Adipocyte (in vitro differentiated cells): Measurements from ENCODE around the gene TPRX1.
"Not testable (repeated sequence)": the region's sequence is repeated elsewhere in the genome, so short reads cannot be mapped to it uniquely, and the experiment has no call there.

Experiments
- DNase-seq: peaks from one replicate; pipeline ENCODE4 v3.0.0-alpha.2; 2015; ENCODE audit warnings: low read depth
- H3K27me3 ChIP-seq: replicated peaks from 2 replicates; pipeline ENCODE4 v1.7.0; 2013; ENCODE audit warnings: mild to moderate bottlenecking, low read length, moderate library complexity; ENCODE audit not compliant: control insufficient read depth, insufficient read depth
- H3K36me3 ChIP-seq: 2 replicates; pipeline ENCODE4 v1.7.0; 2013; ENCODE audit warnings: low read length, mild to moderate bottlenecking, moderate library complexity; ENCODE audit not compliant: control insufficient read depth, insufficient read depth, severe bottlenecking
- H3K4me1 ChIP-seq: 2 replicates; pipeline ENCODE4 v1.7.0; 2013; ENCODE audit warnings: mild to moderate bottlenecking, low read length, moderate library complexity; ENCODE audit not compliant: control insufficient read depth, insufficient read depth
- H3K4me3 ChIP-seq: 2 replicates; pipeline ENCODE4 v1.7.0; 2013; ENCODE audit warnings: mild to moderate bottlenecking, low read length, moderate library complexity
- H3K9ac ChIP-seq: 2 replicates; pipeline ENCODE4 v1.7.0; 2013; ENCODE audit warnings: mild to moderate bottlenecking, low read length, moderate library complexity
- H3K9me3 ChIP-seq: 2 replicates; pipeline ENCODE4 v1.7.0; 2013; ENCODE audit warnings: mild to moderate bottlenecking, low read length, moderate library complexity; ENCODE audit not compliant: control insufficient read depth

Gene TPRX1

DNA sequence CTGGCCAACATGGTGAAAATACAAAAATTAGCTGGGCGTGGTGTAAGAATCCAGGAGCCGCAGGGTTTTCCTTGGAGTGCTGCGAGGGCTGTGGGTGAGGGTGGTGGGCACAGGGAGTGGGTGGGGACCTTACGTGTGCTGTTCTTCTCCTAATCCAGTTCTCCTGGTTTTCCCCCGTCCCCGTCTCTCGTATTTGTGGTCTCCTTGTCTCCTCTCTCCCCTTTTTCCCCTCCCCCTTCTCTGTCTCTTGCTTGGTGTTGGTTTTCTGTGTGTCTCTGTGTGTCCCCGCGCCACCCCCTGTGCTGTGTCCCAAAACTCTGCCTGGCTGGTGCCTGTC lies 24.2 kb downstream of the TPRX1 start:
- H3K9me3 ChIP-seq, result no peaks in the 10 kb centered on the region
- peak overlapping the region; percentile 94 for H3K9ac ChIP-seq
- no peak for DNase-seq
- H3K4me1 ChIP-seq, result peaks cover 25% of the 10 kb centered on the region
- peak overlapping the region; percentile 83 for H3K4me3 ChIP-seq
- no peaks in the 10 kb centered on the region for H3K27me3 ChIP-seq
- H3K36me3 ChIP-seq, result peaks cover 28% of the 10 kb centered on the region

DNA sequence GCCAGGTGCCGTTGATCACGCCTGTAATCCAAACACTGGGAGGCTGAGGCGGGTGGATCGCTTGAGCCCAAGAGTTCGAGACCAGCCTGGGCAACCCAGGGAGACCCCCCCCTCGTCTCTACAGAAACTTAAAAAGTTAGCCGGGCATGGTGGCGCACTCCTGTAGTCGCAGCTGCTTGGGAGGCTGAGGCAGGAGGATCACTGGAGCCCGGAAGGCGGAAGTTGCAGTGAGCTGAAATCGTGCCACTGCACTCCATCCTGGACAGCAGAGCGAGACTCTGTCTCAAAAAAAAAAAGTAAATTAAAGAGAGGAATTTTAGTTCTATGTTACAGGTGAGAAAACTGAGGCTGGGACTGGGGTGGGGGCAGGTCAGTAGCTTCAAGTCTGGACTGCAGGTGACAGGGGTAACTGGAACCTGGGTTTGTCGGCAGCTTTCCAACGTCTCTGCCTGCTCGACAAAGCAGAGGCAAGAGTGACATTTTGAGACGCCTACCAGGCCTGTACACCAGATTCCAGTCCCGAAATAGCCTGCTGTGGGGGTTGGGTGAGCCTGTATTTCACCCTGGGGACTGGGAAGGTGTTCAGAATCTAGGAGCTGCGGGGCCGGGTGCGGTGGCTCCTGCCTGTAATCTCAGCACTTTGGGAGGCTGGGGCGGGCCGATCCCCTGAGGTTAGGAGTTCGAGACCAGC lies 24.7 kb downstream of the TPRX1 start:
- Histone ChIP-seq H3K9me3 (no peaks in the 10 kb centered on the region), H3K4me3 (peak overlapping the region; percentile 83), H3K36me3 (peaks cover 26% of the 10 kb centered on the region), H3K27me3 (no peaks in the 10 kb centered on the region), H3K4me1 (peaks cover 25% of the 10 kb centered on the region), H3K9ac (peak overlapping the region; percentile 94)
- DNase-seq, result peak; percentile 43

DNA sequence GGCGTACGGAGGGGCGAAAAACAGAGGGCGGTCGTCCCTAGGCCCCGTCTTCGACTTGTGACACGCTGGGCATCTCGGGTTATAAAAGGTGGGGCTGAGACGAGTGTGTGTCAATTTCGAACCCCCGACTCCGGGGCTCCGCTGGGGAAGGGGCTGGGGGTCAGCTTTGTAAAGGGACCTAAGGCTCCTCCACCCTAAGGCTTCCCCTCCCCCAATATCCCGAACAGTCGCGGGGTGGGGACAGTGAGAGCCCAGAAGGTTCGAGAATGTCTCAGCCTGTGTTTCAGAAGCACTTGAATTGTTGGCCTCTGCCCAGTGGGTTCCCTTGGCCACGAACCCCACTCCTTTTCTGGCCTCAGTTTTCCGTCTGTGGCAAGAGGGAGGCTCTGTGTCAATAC lies 25.4 kb downstream of the TPRX1 start:
- peak overlapping the region; percentile 83 for H3K4me3 ChIP-seq
- H3K36me3 ChIP-seq, result peaks cover 19% of the 10 kb centered on the region
- H3K27me3 ChIP-seq, result no peaks in the 10 kb centered on the region
- no peaks in the 10 kb centered on the region for H3K9me3 ChIP-seq
- DNase-seq, result peak; percentile 60
- H3K9ac ChIP-seq, result peak overlapping the region; percentile 94
- H3K4me1 ChIP-seq, result peaks cover 25% of the 10 kb centered on the region

DNA sequence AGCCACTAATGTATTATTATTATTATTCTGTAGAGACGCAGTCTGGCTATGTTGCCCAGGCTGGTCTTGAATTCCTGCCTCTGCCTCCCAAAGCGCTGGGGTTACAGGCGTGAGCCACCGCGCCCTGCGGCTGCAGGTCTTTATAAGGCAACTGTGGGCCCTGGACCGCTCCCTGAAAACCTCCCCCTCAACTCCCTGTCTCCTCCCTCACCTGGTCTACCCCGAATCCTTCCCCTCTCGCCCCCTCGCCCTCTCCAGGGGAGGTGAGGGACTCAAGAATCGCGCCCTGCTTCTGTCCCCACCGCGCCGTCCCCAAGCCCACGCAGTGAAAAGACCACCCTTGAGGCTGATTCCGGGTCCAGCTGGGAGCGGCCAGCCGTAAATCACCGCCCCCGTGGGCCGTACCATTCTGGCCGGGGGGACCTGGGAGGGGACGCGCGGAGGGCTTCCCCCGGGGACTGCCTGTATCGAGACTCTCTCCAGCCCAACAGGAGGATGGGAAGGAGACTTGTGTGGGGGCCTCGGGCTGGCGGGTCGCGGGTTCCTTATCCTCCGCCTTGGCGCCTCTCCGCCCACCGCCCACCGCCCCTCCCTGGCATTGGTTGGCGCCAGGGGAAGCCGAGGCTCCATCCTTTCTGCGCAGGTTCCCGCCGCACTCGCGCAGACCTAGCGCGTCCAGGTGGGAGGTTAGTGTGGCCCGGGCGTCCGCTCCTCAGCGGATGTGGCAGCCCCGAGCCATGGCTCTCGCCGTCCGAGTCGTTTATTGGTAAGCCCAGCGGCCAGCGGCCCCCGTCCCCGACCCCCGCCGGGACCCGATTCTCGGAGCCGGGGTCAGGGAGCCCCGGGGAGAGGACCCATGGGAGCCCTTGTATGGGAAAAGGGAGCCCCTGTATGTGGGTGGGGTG lies 26.1 kb downstream of the TPRX1 start, which contains the start of gene SELENOW:
SELENOW (plus strand) TSS at position 655 of the 905 bp plus-strand sequence; CDS start at position 738, 83 bp downstream.
- Histone ChIP-seq H3K27me3 (no peaks in the 10 kb centered on the region), H3K9me3 (no peaks in the 10 kb centered on the region), H3K4me3 (peak within 1 kb of the TSS; percentile 83), H3K4me1 (peaks cover 25% of the 10 kb centered on the region), H3K36me3 (peaks cover 14% of the 10 kb centered on the region), H3K9ac (peak within 1 kb of the TSS; percentile 94)
- peak; percentile 82 for DNase-seq

DNA sequence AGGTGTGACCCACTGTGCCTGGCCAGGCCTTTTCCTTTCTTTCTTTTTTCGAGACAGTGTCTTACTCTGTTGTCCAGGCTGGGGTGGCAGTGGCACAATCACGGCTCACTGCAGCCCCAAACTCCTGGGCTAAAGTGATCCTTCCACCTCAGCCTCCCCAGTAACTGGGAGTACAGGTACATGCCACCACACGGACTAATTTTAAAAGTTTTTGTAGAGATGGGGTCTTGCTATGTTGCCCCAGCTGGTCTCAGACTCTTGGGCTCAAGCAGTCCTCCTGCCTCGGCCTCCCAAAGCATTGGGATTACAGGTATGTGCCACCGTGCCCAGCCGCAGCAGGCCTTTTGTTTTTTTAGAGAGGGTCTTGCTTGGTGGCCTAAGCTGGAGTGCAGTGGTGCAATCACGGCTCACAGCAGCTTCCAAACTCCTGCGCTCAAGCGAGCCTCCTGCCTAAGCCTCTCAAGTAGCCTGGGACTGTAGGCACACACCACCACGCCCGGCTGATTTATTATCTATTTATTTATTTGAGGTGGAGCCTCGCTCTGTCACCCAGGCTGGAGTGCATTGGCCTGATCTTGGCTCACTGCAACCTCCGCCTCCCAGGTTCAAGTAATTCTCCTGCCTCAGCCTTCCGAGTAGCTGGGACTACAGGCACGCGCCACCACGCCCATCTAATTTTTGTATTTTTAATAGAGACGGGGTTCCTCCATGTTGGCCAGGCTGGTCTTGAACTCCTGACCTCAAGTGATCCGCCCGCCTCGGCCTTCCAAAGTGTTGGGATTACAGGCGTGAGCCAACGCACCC lies 26.9 kb downstream of the TPRX1 start:
- DNase-seq, H3K27me3 ChIP-seq, H3K36me3 ChIP-seq, H3K9me3 ChIP-seq: not testable (repeated sequence)
- Histone ChIP-seq H3K4me1 (peaks cover 25% of the 10 kb centered on the region), H3K4me3 (peak overlapping the region; percentile 83), H3K9ac (peak overlapping the region; percentile 94)

DNA sequence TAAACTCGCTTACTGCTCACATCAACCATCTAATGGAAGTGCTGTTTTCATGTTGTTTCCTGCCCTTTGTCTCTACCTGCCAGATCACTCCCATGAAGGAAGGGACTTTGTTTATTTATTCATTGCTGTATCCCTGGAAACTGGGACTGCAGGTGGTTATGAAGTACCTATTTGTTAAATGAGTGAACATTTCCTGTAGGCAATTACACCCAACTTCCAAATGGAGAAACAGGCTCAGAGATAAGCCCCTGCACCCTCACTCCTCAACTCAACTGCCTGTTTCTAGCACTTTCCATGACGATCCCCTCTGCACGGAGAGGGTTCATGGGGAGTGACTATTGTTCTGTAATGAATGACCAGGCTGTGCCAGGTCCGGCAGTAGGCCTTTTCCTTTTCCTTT lies 27.8 kb downstream of the TPRX1 start:
- H3K27me3 ChIP-seq, result no peaks in the 10 kb centered on the region
- H3K9me3 ChIP-seq, result no peaks in the 10 kb centered on the region
- DNase-seq, result no peak
- no peak overlapping the region for H3K9ac ChIP-seq
- H3K4me1 ChIP-seq, result peaks cover 18% of the 10 kb centered on the region
- H3K4me3 ChIP-seq, result no peak overlapping the region
- peaks cover 8% of the 10 kb centered on the region for H3K36me3 ChIP-seq

DNA sequence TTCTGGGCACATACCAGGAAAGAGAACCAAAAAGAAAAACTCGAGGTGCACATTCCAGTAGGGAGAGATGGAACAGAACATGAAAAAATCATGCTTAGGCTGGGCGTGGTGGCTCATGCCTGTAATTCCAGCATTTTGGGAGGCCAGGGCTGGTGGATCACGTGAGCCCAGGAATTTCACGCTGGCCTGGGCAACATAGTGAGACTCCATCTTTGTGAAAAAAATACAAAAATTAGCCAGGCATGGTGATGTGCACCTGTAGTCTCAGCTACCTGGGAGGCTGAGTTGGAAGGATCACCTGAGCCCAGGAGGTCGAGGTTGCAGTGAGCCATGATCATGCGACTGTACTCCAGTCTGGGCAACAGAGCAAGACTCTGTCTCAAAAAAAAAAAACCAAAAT lies 33.1 kb downstream of the TPRX1 start:
- H3K36me3 ChIP-seq, H3K9me3 ChIP-seq, DNase-seq, H3K4me1 ChIP-seq, H3K4me3 ChIP-seq, H3K27me3 ChIP-seq, H3K9ac ChIP-seq: not testable (repeated sequence)

DNA sequence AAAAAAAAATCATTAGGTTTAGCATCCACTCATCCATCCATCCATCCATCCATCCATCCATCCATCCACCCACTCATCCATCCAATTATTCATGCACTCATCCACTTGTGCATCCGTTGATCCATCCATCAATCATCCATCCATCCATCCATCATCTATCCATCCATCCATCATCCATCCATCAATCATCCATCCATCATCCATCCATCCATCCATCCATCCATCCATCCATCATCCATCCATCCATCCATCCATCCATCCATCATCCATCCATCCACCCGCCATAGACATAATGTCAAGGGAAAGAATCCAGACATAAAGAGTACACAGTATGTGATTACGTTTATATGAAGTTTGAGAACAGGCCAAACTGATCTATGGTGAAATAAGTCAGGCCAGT lies 34.8 kb downstream of the TPRX1 start:
- H3K4me1 ChIP-seq, result peaks cover 2% of the 10 kb centered on the region

DNA sequence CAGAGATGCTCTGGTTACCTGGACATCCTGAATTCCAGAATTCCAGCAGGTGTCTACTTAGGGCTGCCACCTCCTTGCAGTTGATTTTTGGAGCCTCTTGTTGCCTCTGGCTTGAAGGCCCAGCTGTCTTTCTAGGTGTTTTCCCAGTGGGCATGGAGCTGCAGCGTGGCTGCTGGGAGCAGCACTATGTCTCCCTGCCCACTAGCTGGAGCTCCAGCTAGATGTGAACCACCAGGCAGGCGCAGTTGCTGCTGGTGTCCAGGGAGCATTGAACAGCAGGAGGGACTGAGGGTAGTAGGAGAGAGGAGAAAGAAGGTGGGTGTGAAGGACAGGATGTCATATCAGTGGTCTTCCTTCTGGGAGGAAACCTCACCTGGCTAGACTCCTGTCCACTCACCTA lies 35.7 kb downstream of the TPRX1 start:
- no peak for DNase-seq
- no peaks in the 10 kb centered on the region for H3K27me3 ChIP-seq
- H3K36me3 ChIP-seq, result no peaks in the 10 kb centered on the region
- no peak overlapping the region for H3K4me3 ChIP-seq
- no peaks in the 10 kb centered on the region for H3K9me3 ChIP-seq
- H3K4me1 ChIP-seq, result peaks cover 2% of the 10 kb centered on the region
- no peak overlapping the region for H3K9ac ChIP-seq

More for the DNA sequence above, 34.8 kb downstream of the TPRX1 start:
- Histone ChIP-seq H3K9ac (no peak overlapping the region), H3K36me3 (no peaks in the 10 kb centered on the region), H3K27me3 (no peaks in the 10 kb centered on the region), H3K9me3 (no peaks in the 10 kb centered on the region), H3K4me3 (no peak overlapping the region)
- no peak for DNase-seq

DNA sequence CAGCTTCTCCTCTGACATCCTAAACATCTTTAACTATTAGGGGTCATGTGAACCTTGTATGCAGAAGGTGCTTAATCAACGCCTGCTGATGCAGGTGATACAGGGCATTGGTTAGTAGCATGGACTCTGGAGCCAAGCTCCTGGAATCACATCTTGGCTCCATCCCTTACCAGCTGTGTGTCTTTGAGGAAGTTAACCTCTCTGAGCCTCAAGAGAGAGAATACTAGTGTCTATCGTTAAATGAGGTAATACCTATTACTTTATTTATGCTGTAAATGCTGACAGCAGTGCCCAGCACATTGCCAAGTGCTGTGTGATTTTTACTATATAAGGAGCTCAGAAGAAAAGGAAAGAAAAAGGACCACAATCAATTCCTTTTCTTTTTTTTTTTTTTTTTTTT lies 37.0 kb downstream of the TPRX1 start:
- Histone ChIP-seq H3K9me3 (no peaks in the 10 kb centered on the region), H3K4me1 (peaks cover 2% of the 10 kb centered on the region), H3K36me3 (no peaks in the 10 kb centered on the region)

DNA sequence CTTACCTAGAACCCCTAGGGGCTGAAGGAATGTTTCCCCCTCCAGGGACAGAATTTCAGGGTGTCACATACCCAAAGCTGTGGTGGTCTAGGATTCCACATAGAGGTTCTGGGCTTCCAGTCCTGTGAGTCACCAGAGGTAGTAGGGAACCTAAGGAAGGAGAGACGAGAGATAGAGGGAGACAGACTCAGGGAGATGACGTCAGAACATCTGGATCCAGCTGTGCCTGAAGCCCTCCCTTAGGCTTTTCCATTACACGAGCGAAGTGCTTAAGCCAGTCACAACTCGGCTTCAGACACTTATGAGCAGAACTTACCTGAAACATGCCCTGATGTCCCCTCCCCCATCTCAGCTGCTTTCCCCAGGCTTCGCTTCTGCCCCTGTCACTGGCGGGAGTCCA lies 37.7 kb downstream of the TPRX1 start:
- no peak for DNase-seq
- no peaks in the 10 kb centered on the region for H3K9me3 ChIP-seq
- H3K4me3 ChIP-seq, result no peak overlapping the region
- H3K4me1 ChIP-seq, result peaks cover 2% of the 10 kb centered on the region
- H3K36me3 ChIP-seq, result no peaks in the 10 kb centered on the region
- no peak overlapping the region for H3K9ac ChIP-seq
- no peaks in the 10 kb centered on the region for H3K27me3 ChIP-seq

More for the DNA sequence above, 37.0 kb downstream of the TPRX1 start:
- Histone ChIP-seq H3K27me3 (no peaks in the 10 kb centered on the region), H3K9ac (no peak overlapping the region), H3K4me3 (no peak overlapping the region)
- DNase-seq, result no peak
